Nephron progenitor cell (in vitro differentiated cells): Measurements from ENCODE around the gene NRSN2.
A peak's percentile ranks its signal among the peaks of the same experiment; 100 is the strongest.
"Not testable (repeated sequence)": the region's sequence is repeated elsewhere in the genome, so short reads cannot be mapped to it uniquely, and the experiment has no call there.

ENCODE experiments used
- DNase-seq: peaks from one replicate; pipeline ENCODE4 v3.0.0; 2021
- H3K27ac Mint-ChIP-seq: 2 replicates; pipeline ENCODE4 v1.8.0; 2021; ENCODE audit warnings: mild to moderate bottlenecking, moderate library complexity, mixed read lengths
- H3K27me3 Mint-ChIP-seq: 2 replicates; pipeline ENCODE4 v1.8.0; 2021; ENCODE audit warnings: mild to moderate bottlenecking, low read depth, mixed read lengths; ENCODE audit not compliant: poor library complexity
- H3K36me3 Mint-ChIP-seq: 2 replicates; pipeline ENCODE4 v1.8.0; 2021; ENCODE audit warnings: low read depth, mixed read lengths
- H3K4me1 Mint-ChIP-seq: 2 replicates; pipeline ENCODE4 v1.8.0; 2021; ENCODE audit warnings: mixed read lengths
- H3K4me3 Mint-ChIP-seq: 2 replicates; pipeline ENCODE4 v1.8.0; 2021; ENCODE audit warnings: mild to moderate bottlenecking, moderate library complexity, mixed read lengths
- H3K9me3 Mint-ChIP-seq: 2 replicates; pipeline ENCODE4 v1.8.0; 2021; ENCODE audit warnings: mild to moderate bottlenecking, moderate library complexity, mixed read lengths
- CTCF ChIP-seq: fragments of 200-600 bp; sonication (generic); IDR thresholded peaks from 2 replicates; pipeline ENCODE4 v1.5.0; 2021; ENCODE audit warnings: antibody characterized with exemption

Gene NRSN2

GRCh38 chr20:334578-334977 lies 12.3 kb upstream of the NRSN2 start:
- TF ChIP-seq CTCF: no peak
- peaks cover 18% of the 10 kb centered on the region for H3K27me3 Mint-ChIP-seq
- no peak overlapping the region for H3K27ac Mint-ChIP-seq
- no peak for DNase-seq
- peaks cover 19% of the 10 kb centered on the region for H3K4me1 Mint-ChIP-seq
- H3K36me3 Mint-ChIP-seq: peaks cover 32% of the 10 kb centered on the region
- no peak overlapping the region for H3K4me3 Mint-ChIP-seq
- H3K9me3 Mint-ChIP-seq: no peaks in the 10 kb centered on the region

GRCh38 chr20:336040-336439 lies 10.9 kb upstream of the NRSN2 start:
- not testable (repeated sequence) for DNase-seq, H3K27ac Mint-ChIP-seq, H3K4me1 Mint-ChIP-seq, H3K4me3 Mint-ChIP-seq, H3K9me3 Mint-ChIP-seq
- peaks cover 32% of the 10 kb centered on the region for H3K36me3 Mint-ChIP-seq
- H3K27me3 Mint-ChIP-seq: peaks cover 22% of the 10 kb centered on the region

GRCh38 chr20:341682-342081 lies 5.2 kb upstream of the NRSN2 start:
- H3K27ac Mint-ChIP-seq: no peak overlapping the region
- no peak overlapping the region for H3K4me3 Mint-ChIP-seq
- H3K4me1 Mint-ChIP-seq: peaks cover 7% of the 10 kb centered on the region
- peaks cover 17% of the 10 kb centered on the region for H3K27me3 Mint-ChIP-seq
- no peak for DNase-seq
- TF ChIP-seq CTCF: no peak
- H3K36me3 Mint-ChIP-seq: peaks cover 17% of the 10 kb centered on the region
- no peaks in the 10 kb centered on the region for H3K9me3 Mint-ChIP-seq

- DNase-seq: no peak
- H3K4me3 Mint-ChIP-seq: no peak overlapping the region
- H3K27ac Mint-ChIP-seq: no peak overlapping the region
- H3K4me1 Mint-ChIP-seq: peaks cover 9% of the 10 kb centered on the region
- H3K27me3 Mint-ChIP-seq: peaks cover 8% of the 10 kb centered on the region
- no peak for TF ChIP-seq CTCF
- no peaks in the 10 kb centered on the region for H3K9me3 Mint-ChIP-seq
- peaks cover 14% of the 10 kb centered on the region for H3K36me3 Mint-ChIP-seq
Observed at GRCh38 chr20:343107-343506, 3.8 kb upstream of the NRSN2 start.

- no peak for DNase-seq
- no peak for TF ChIP-seq CTCF
- H3K4me1 Mint-ChIP-seq: peaks cover 20% of the 10 kb centered on the region
- no peaks in the 10 kb centered on the region for H3K27me3 Mint-ChIP-seq
- H3K9me3 Mint-ChIP-seq: no peaks in the 10 kb centered on the region
- H3K4me3 Mint-ChIP-seq: peak overlapping the region; percentile 93
- peak overlapping the region; percentile 92 for H3K27ac Mint-ChIP-seq
- H3K36me3 Mint-ChIP-seq: peaks cover 23% of the 10 kb centered on the region
Observed at GRCh38 chr20:346033-346639, 775 bp upstream of the NRSN2 start.

GRCh38 chr20:347317-347639 lies 367 bp downstream of the NRSN2 start:
- peaks cover 20% of the 10 kb centered on the region for H3K4me1 Mint-ChIP-seq
- no peak for TF ChIP-seq CTCF

More at GRCh38 chr20:347317-347639, 367 bp downstream of the NRSN2 start:
- H3K4me3 Mint-ChIP-seq: peak overlapping the region; percentile 93
- H3K36me3 Mint-ChIP-seq: peaks cover 15% of the 10 kb centered on the region
- DNase-seq: no peak
- no peak overlapping the region for H3K27ac Mint-ChIP-seq
- peaks cover 2% of the 10 kb centered on the region for H3K27me3 Mint-ChIP-seq
- H3K9me3 Mint-ChIP-seq: no peaks in the 10 kb centered on the region
